ENCODE measurements around the gene EHMT1.

EHMT1 gene

DNA sequence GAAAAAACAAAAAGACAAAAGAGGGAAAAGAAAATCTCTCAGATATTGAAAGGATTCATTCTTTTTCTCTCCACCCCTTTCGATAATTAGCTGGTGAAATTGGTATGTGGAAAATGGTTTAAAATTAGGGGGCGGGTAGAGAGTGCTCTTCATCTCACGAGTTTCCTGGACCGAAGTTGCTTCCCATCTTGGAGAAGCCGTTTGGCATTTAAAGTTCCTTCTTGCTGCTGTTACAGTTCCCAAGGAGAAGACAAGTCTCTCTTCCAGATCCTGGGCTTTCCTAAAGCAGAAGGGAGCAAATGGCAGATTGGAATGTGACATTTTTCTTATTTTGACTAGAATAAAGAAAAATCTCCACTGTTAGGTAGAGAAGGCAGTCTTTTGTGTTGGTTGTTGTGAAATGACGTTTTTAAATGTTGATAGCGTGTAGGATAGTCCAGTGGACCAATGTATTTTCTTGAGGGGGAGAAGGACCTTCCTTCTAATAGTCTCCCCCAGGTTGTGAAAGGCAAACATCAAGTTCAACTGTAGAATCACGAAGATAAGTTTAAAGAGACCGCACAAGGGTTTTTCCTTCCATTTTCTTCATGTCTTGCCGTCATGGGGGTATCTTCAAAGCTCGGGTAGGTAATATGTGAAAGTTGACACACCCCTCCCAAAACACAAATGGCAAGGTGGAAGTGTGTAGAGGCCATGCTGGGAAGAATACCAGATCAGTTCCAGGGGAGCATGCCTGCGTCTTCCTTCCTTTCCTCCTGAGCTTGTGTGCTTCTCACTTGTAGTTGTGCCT is 77.5 kb downstream of the EHMT1 start:
- H2AFZ ChIP-seq (ENCODE audit: low read depth) = no peak overlapping the region
- H3K79me2 ChIP-seq (ENCODE audit: insufficient read depth, low read depth) = peaks cover 27% of the 10 kb centered on the region
- H3K36me3 ChIP-seq (ENCODE audit: insufficient read depth) = no peaks in the 10 kb centered on the region
- no peak overlapping the region for H3K9ac ChIP-seq
- H3K4me2 ChIP-seq = no peak overlapping the region
- no peak overlapping the region for H3K27ac ChIP-seq
- no peaks in the 10 kb centered on the region for H4K20me1 ChIP-seq (ENCODE audit: insufficient read depth)
- H3K27me3 ChIP-seq (ENCODE audit: insufficient read depth, low read depth) = no peaks in the 10 kb centered on the region
- TF ChIP-seq, protein P1, sequence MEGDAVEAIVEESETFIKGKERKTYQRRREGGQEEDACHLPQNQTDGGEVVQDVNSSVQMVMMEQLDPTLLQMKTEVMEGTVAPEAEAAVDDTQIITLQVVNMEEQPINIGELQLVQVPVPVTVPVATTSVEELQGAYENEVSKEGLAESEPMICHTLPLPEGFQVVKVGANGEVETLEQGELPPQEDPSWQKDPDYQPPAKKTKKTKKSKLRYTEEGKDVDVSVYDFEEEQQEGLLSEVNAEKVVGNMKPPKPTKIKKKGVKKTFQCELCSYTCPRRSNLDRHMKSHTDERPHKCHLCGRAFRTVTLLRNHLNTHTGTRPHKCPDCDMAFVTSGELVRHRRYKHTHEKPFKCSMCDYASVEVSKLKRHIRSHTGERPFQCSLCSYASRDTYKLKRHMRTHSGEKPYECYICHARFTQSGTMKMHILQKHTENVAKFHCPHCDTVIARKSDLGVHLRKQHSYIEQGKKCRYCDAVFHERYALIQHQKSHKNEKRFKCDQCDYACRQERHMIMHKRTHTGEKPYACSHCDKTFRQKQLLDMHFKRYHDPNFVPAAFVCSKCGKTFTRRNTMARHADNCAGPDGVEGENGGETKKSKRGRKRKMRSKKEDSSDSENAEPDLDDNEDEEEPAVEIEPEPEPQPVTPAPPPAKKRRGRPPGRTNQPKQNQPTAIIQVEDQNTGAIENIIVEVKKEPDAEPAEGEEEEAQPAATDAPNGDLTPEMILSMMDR (conservative IDR thresholded peaks at IDR 0.05; ENCODE audit: low read depth, low read length) = no peak
- no peak overlapping the region for H3K4me3 ChIP-seq (IDR thresholded peaks at IDR 0.05; ENCODE audit: insufficient read depth, low read depth, low read length)
- no peaks in the 10 kb centered on the region for H3K4me1 ChIP-seq (ENCODE audit: low read depth, poor library complexity, severe bottlenecking)

DNA sequence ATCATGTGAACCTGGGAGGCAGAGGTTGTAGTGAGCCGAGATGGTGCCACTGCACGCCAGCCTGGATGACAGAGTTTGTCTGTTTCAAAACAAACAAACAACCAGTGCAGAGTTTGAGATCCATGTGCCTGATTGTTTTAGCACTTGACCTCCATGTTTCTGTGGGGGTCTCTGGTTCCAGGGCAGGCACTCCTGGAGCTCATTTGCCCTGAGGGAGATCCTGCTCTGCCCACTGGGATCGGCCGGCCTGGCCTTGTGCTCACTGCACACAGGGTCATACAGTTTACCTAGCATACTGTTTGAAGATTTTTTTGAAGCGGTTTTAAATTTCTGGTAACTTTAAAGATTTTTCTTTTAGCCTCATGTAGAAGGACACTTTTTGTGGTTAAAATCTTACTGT is 78.4 kb downstream of the EHMT1 start:
- H3K27ac ChIP-seq = no peak overlapping the region
- no peaks in the 10 kb centered on the region for H3K36me3 ChIP-seq (ENCODE audit: insufficient read depth)
- no peaks in the 10 kb centered on the region for H3K27me3 ChIP-seq (ENCODE audit: insufficient read depth, low read depth)
- H4K20me1 ChIP-seq (ENCODE audit: insufficient read depth) = no peaks in the 10 kb centered on the region
- H3K4me2 ChIP-seq = no peak overlapping the region
- H3K79me2 ChIP-seq (ENCODE audit: insufficient read depth, low read depth) = peaks cover 22% of the 10 kb centered on the region
- no peak overlapping the region for H2AFZ ChIP-seq (ENCODE audit: low read depth)
- TF ChIP-seq, protein P1 (conservative IDR thresholded peaks at IDR 0.05; ENCODE audit: low read depth, low read length) = no peak
- H3K9ac ChIP-seq = no peak overlapping the region
- no peak overlapping the region for H3K4me3 ChIP-seq (IDR thresholded peaks at IDR 0.05; ENCODE audit: insufficient read depth, low read depth, low read length)
- no peaks in the 10 kb centered on the region for H3K4me1 ChIP-seq (ENCODE audit: low read depth, poor library complexity, severe bottlenecking)

DNA sequence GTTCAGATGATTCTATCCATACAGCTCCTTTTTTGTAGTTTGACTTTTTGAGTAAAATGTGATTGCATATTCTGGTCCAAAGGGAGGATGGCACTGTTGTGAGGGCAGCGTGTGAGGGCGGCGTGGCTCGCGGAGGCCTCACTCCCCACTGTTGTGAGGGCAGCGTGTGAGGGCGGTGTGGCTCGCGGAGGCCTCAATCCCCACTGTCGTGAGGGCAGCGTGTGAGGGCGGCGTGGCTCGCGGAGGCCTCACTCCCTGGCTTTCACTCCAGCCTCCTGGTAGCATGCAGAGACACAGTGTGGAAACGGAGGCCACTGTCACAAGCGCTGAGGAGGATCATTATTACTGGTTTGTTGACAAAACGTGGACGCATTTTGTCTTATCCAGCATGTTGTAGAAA is 79.0 kb downstream of the EHMT1 start:
- Histone ChIP-seq H3K4me1 (ENCODE audit: low read depth, poor library complexity, severe bottlenecking) (no peaks in the 10 kb centered on the region), H3K79me2 (ENCODE audit: insufficient read depth, low read depth) (peaks cover 22% of the 10 kb centered on the region), H3K9ac (no peak overlapping the region), H3K27ac (no peak overlapping the region), H2AFZ (ENCODE audit: low read depth) (no peak overlapping the region), H3K4me2 (no peak overlapping the region), H4K20me1 (ENCODE audit: insufficient read depth) (no peaks in the 10 kb centered on the region), H3K36me3 (ENCODE audit: insufficient read depth) (no peaks in the 10 kb centered on the region), H3K4me3 (IDR thresholded peaks at IDR 0.05; ENCODE audit: insufficient read depth, low read depth, low read length) (no peak overlapping the region), H3K27me3 (ENCODE audit: insufficient read depth, low read depth) (no peaks in the 10 kb centered on the region)
- TF ChIP-seq, protein P1 (conservative IDR thresholded peaks at IDR 0.05; ENCODE audit: low read depth, low read length) = no peak

DNA sequence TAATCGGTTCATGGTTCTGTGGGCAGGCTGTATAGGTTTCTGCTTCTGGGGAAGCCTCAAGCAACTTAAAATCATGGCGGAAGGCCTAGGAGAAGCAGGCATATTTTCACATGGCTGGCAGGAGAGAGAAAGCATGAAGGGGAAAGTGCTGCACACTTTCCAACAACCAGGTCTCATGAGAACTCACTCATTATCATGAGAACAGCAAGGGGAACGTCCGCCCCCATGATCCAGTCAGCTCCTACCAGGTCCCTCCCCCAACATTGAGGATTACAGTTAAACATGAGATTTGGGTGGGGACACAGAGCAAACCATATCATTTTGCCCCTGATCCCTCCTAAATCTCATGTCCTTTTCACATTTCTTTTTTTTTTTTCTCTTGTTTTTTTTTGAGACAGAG is 82.1 kb downstream of the EHMT1 start:
- TF ChIP-seq, protein P1 (conservative IDR thresholded peaks at IDR 0.05; ENCODE audit: low read depth, low read length) = no peak
- no peaks in the 10 kb centered on the region for H3K36me3 ChIP-seq (ENCODE audit: insufficient read depth)
- H3K4me2 ChIP-seq = no peak overlapping the region
- peaks cover 13% of the 10 kb centered on the region for H3K79me2 ChIP-seq (ENCODE audit: insufficient read depth, low read depth)
- no peak overlapping the region for H3K27ac ChIP-seq
- H3K27me3 ChIP-seq (ENCODE audit: insufficient read depth, low read depth) = no peaks in the 10 kb centered on the region
- H3K4me1 ChIP-seq (ENCODE audit: low read depth, poor library complexity, severe bottlenecking) = no peaks in the 10 kb centered on the region
- H3K4me3 ChIP-seq (IDR thresholded peaks at IDR 0.05; ENCODE audit: insufficient read depth, low read depth, low read length) = no peak overlapping the region
- no peak overlapping the region for H2AFZ ChIP-seq (ENCODE audit: low read depth)
- H4K20me1 ChIP-seq (ENCODE audit: insufficient read depth) = no peaks in the 10 kb centered on the region
- H3K9ac ChIP-seq = no peak overlapping the region

Data from KMS-11 (cell line).